Caco-2 (cell line): ENCODE results near the gene BRAP. TPM values are rescaled to one million over a fixed set of nuclear protein-coding genes. Genes with fewer than 3 reads are reported as not detected.
A peak's percentile ranks its signal among the peaks of the same experiment; 100 is the strongest.

Experiments
- BruUV-seq: library from RNA; stranded (reverse); fragments of 400-500 nt; replicated peaks from 2 replicates; lab custom pipeline; 2021; lab: Mats Ljungman, UMichigan
- CTCF ChIA-PET: fragments of 300-600 bp; sonication (Branson Sonifier 250); formaldehyde crosslinking; loops from one replicate; lab custom pipeline; 2022; ENCODE audit warnings: antibody characterized with exemption; lab: Charles Lee
- POLR2A ChIA-PET: fragments of 300-600 bp; sonication (Branson Sonifier 250); formaldehyde crosslinking; loops from one replicate; lab custom pipeline; 2022; ENCODE audit warnings: antibody characterized with exemption; lab: Charles Lee
- DNase-seq, 2 experiments: peaks; one replicate each; pipeline versions ENCODE4 v3.0.0 to v3.0.0-alpha.2; 2020 to 2022
- H3K27me3 ChIP-seq: replicated peaks from 2 replicates; pipeline ENCODE4 v1.6.0; 2011; ENCODE audit warnings: low read length; ENCODE audit not compliant: control insufficient read depth, insufficient read depth
- H3K36me3 ChIP-seq: 2 replicates; pipeline ENCODE4 v1.5.1; 2011; ENCODE audit warnings: low read length; ENCODE audit not compliant: control insufficient read depth, insufficient read depth
- H3K4me1 ChIP-seq: fragments of 250-450 bp; sonication (Bioruptor Pico); 2 replicates; pipeline ENCODE4 v1.5.1; 2020; ENCODE audit warnings: mild to moderate bottlenecking
- H3K4me3 ChIP-seq: 2 replicates; pipeline ENCODE4 v1.5.1; 2011; ENCODE audit warnings: low read depth, mild to moderate bottlenecking, control low read depth, low read length
- H3K9me3 ChIP-seq: fragments of 250-450 bp; sonication (Bioruptor Pico); 2 replicates; pipeline ENCODE4 v1.5.1; 2020; ENCODE audit warnings: mild to moderate bottlenecking, moderate library complexity
- H3K27ac Mint-ChIP-seq: one replicate; pipeline ENCODE4 v1.8.0; 2022; ENCODE audit warnings: mixed read lengths; ENCODE audit not compliant: unreplicated experiment
- H3K27me3 Mint-ChIP-seq: one replicate; pipeline ENCODE4 v1.8.0; 2022; ENCODE audit warnings: mixed read lengths; ENCODE audit not compliant: insufficient read depth, unreplicated experiment
- H3K36me3 Mint-ChIP-seq: one replicate; pipeline ENCODE4 v1.8.0; 2022; ENCODE audit warnings: mild to moderate bottlenecking, mixed read lengths; ENCODE audit not compliant: insufficient read depth, unreplicated experiment
- H3K4me1 Mint-ChIP-seq: one replicate; pipeline ENCODE4 v1.8.0; 2022; ENCODE audit warnings: low read depth, mixed read lengths; ENCODE audit not compliant: unreplicated experiment
- H3K4me3 Mint-ChIP-seq: one replicate; pipeline ENCODE4 v1.8.0; 2022; ENCODE audit warnings: mild to moderate bottlenecking, moderate library complexity, mixed read lengths; ENCODE audit not compliant: unreplicated experiment
- H3K9me3 Mint-ChIP-seq: one replicate; pipeline ENCODE4 v1.8.0; 2022; ENCODE audit warnings: mixed read lengths; ENCODE audit not compliant: unreplicated experiment
- CTCF ChIP-seq, 2 experiments: fragments of 200-600 bp in 1 of 2; IDR thresholded peaks; 1 replicate in 1 of 2; 2 replicates in 1 of 2; pipeline versions ENCODE4 v1.5.1 to v1.8.0; 2011 to 2022; ENCODE audit warnings: antibody characterized with exemption in 1 of 2, control low read depth in 1 of 2, inconsistent platforms in 1 of 2, low read depth in 1 of 2, low read length in 1 of 2, mild to moderate bottlenecking in 1 of 2, moderate library complexity in 1 of 2; ENCODE audit not compliant: insufficient read depth in 1 of 2, severe bottlenecking in 1 of 2, unreplicated experiment in 1 of 2
- intact Hi-C: fragments of 100-400 bp; cut with micrococcal nuclease; formaldehyde crosslinking; loops from one replicate; pipeline ENCODE4 v1.10.0; 2022; ENCODE audit not compliant: unreplicated experiment
- total RNA-seq: library from RNA; stranded (reverse); gene quantifications from 2 replicates; pipeline ENCODE4 v1.2.3, GENCODE V29; 2022

Gene BRAP
- total RNA-seq, 1 experiment from 2014 or later: 24.6 TPM

- ChIA-PET POLR2A (no interaction called here), CTCF (no interaction called here)
- Histone ChIP-seq H3K4me3 (no peak overlapping the region), H3K36me3 (peaks cover 1% of the 10 kb centered on the region; the same call in 1 of the 2 replicates), H3K27me3 (no peaks in the 10 kb centered on the region), H3K4me1 (no peaks in the 10 kb centered on the region), H3K9me3 (no peaks in the 10 kb centered on the region)
- intact Hi-C loops: no loop called here
- DNase-seq: no peak
- TF ChIP-seq CTCF (IDR thresholded peaks at IDR 0.05; ENCODE audit: insufficient read depth in 1 of 2, low read depth in 1 of 2, low read length in 1 of 2, severe bottlenecking in 1 of 2, unreplicated experiment in 1 of 2): no peak
- no peaks in the 10 kb centered on the region for H3K27me3 Mint-ChIP-seq
- H3K4me3 Mint-ChIP-seq: no peak overlapping the region
- H3K9me3 Mint-ChIP-seq: no peaks in the 10 kb centered on the region
- no TSS peak for BruUV-seq
- no peaks in the 10 kb centered on the region for H3K4me1 Mint-ChIP-seq
- no peak overlapping the region for H3K27ac Mint-ChIP-seq
- H3K36me3 Mint-ChIP-seq: peaks cover 62% of the 10 kb centered on the region
Observed at GRCh38 chr12:111677186-111677585, 8.6 kb downstream of the BRAP start.

GRCh38 chr12:111673503-111673902 is 12.3 kb downstream of the BRAP start:
- peak; percentile 15 to 48 for TF ChIP-seq CTCF (IDR thresholded peaks at IDR 0.05; ENCODE audit: insufficient read depth in 1 of 2, low read depth in 1 of 2, low read length in 1 of 2, severe bottlenecking in 1 of 2, unreplicated experiment in 1 of 2)
- Mint-ChIP-seq H3K4me1 (no peaks in the 10 kb centered on the region), H3K9me3 (no peaks in the 10 kb centered on the region), H3K4me3 (no peak overlapping the region), H3K27me3 (no peaks in the 10 kb centered on the region), H3K27ac (no peak overlapping the region), H3K36me3 (peaks cover 59% of the 10 kb centered on the region)
- Histone ChIP-seq H3K27me3 (no peaks in the 10 kb centered on the region), H3K4me1 (no peaks in the 10 kb centered on the region), H3K4me3 (no peak overlapping the region), H3K9me3 (no peaks in the 10 kb centered on the region), H3K36me3 (peaks cover 1% of the 10 kb centered on the region)
- CTCF ChIA-PET: no interaction called here
- POLR2A ChIA-PET: no interaction called here
- BruUV-seq: no TSS peak
- intact Hi-C loops: loop anchor here (1.0 to 5.0 kb wide), 2 partner anchors 9 to 76 kb away; partner anchors contain the start of gene ATXN2
- DNase-seq: peak in 1 of 2 experiments; percentile 15

GRCh38 chr12:111672822-111673381 is 12.9 kb downstream of the BRAP start:
- Mint-ChIP-seq H3K9me3 (no peaks in the 10 kb centered on the region), H3K27ac (no peak overlapping the region), H3K36me3 (peaks cover 61% of the 10 kb centered on the region), H3K4me3 (no peak overlapping the region), H3K4me1 (no peaks in the 10 kb centered on the region), H3K27me3 (no peaks in the 10 kb centered on the region)
- BruUV-seq: no TSS peak
- H3K9me3 ChIP-seq: no peaks in the 10 kb centered on the region
- H3K27me3 ChIP-seq: no peaks in the 10 kb centered on the region
- CTCF ChIA-PET: no interaction called here
- peaks cover 1% of the 10 kb centered on the region for H3K36me3 ChIP-seq
- POLR2A ChIA-PET: no interaction called here
- intact Hi-C loops: loop anchor here (1.0 to 5.0 kb wide), 2 partner anchors 9 to 76 kb away; partner anchors contain the start of gene ATXN2
- TF ChIP-seq CTCF (IDR thresholded peaks at IDR 0.05; ENCODE audit: insufficient read depth in 1 of 2, low read depth in 1 of 2, low read length in 1 of 2, severe bottlenecking in 1 of 2, unreplicated experiment in 1 of 2): no peak
- H3K4me3 ChIP-seq: no peak overlapping the region
- no peaks in the 10 kb centered on the region for H3K4me1 ChIP-seq
- DNase-seq: no peak
